Posterior vena cava (tissue), 2 donors: ENCODE results near the gene TFAP2E. TPM values are rescaled to one million over a fixed set of nuclear protein-coding genes. Genes with fewer than 3 reads are reported as not detected.

Source experiments
- DNase-seq: peaks from one replicate; pipeline ENCODE4 v3.0.0-alpha.2; 2020; ENCODE audit warnings: low spot score
- intact Hi-C, 2 donors: fragments of 100-400 bp; cut with DNase I; formaldehyde crosslinking; loops; one replicate each; pipeline versions ENCODE4 v1.14.1 to v1.14.2; 2022 to 2023
- total RNA-seq, 2 donors: library from RNA; stranded (reverse); fragmentation: NEBNext Ultra II Directional; extraction: Animal tissue kit (Norgen Biotek cat#: 25700); gene quantifications; one replicate each; pipeline ENCODE4 v1.2.1, GENCODE V29; 2021
- donor health status: DM: yes; HTN: yes; CAD: no.
- donor health status: DM: yes; HTN: yes; CAD: no.

TFAP2E gene
- total RNA-seq, 2 donors from 2014 or later = 0.65 to 0.81 TPM

- intact Hi-C loops = no loop called here
- no peak for DNase-seq
Observed at GRCh38 chr1:35619237-35620121, 46.4 kb downstream of the TFAP2E start.

- DNase-seq = no peak
- intact Hi-C loops = no loop called here
Observed at GRCh38 chr1:35622510-35623178, 49.5 kb downstream of the TFAP2E start.

GRCh38 chr1:35623832-35624231, 50.7 kb downstream of the TFAP2E start:
- DNase-seq = no peak
- intact Hi-C loops = no loop called here

- intact Hi-C loops = no loop called here
- no peak for DNase-seq
Observed at GRCh38 chr1:35629051-35629450, 55.9 kb downstream of the TFAP2E start.

- DNase-seq = no peak
- intact Hi-C loops = loop anchor here in 1 of 2 donors (10.0 kb wide), 1 partner anchor 433 kb away; no protein-coding TSS in a partner anchor
Observed at GRCh38 chr1:35631396-35631795, 58.3 kb downstream of the TFAP2E start.

- intact Hi-C loops = loop anchor here in 1 of 2 donors (10.0 kb wide), 1 partner anchor 431 kb away; no protein-coding TSS in a partner anchor
- no peak for DNase-seq
Observed at GRCh38 chr1:35633547-35633946, 60.4 kb downstream of the TFAP2E start.

- intact Hi-C loops = loop anchor here in 1 of 2 donors (10.0 kb wide), 1 partner anchor 427 kb away; no protein-coding TSS in a partner anchor
Observed at GRCh38 chr1:35637401-35637809, 64.3 kb downstream of the TFAP2E start.

GRCh38 chr1:35640380-35641232, 67.5 kb downstream of the TFAP2E start:
- intact Hi-C loops = no loop called here
- no peak for DNase-seq

More at GRCh38 chr1:35637401-35637809, 64.3 kb downstream of the TFAP2E start:
- DNase-seq = no peak

- peak; percentile 99 for DNase-seq
- intact Hi-C loops = no loop called here
Observed at GRCh38 chr1:35641233-35641866, 68.2 kb downstream of the TFAP2E start, which contains the start of gene PSMB2. Gene PSMB2 (minus strand): TSS chr1:35641526. CDS start chr1:35641432, 94 bp downstream.

GRCh38 chr1:35642471-35642955, 69.4 kb downstream of the TFAP2E start:
- DNase-seq = no peak
- intact Hi-C loops = no loop called here

- DNase-seq = no peak
- intact Hi-C loops = no loop called here
Observed at GRCh38 chr1:35644204-35644603, 71.1 kb downstream of the TFAP2E start.

Other genes with a start within 250 kb of the TFAP2E start
- gene KIAA0319L, start 15.9 kb upstream of the TFAP2E start, total RNA-seq = 10 to 100 TPM; 28.4 to 28.6 TPM
- gene NCDN, start 15.5 kb upstream of the TFAP2E start, total RNA-seq = 10 to 100 TPM; 16.6 to 22.6 TPM
- 10 to 100 TPM; 37.5 to 38.1 TPM for gene PSMB2, start 68.2 kb downstream of the TFAP2E start, total RNA-seq
- gene C1orf216, start 145.6 kb downstream of the TFAP2E start, total RNA-seq = 10 to 100 TPM; 16.6 to 18.0 TPM
- under 1 TPM; 0.76 to 0.93 TPM for gene CLSPN, start 196.7 kb downstream of the TFAP2E start, total RNA-seq
- 10 to 100 TPM; 16.0 to 22.0 TPM for gene AGO4, start 234.7 kb downstream of the TFAP2E start, total RNA-seq